T-cell (primary cell): ENCODE data around the gene PCDH9. TPM values are rescaled to one million over a fixed set of nuclear protein-coding genes. Genes with fewer than 3 reads are reported as not detected.

Experiments
- ATAC-seq, 4 experiments: fragments of 200-7000 bp in 3 of 4; fragments of 150-1000 bp in 1 of 4; cut with Tn5 transposase; replicated peaks in 1 of 4; 1 replicate in 3 of 4; 2 replicates in 1 of 4; pipeline ENCODE4 v1.10.0; 2021; ENCODE audit warnings: moderate library complexity in 3 of 4, mild to moderate bottlenecking in 2 of 4, moderate number of reproducible peaks in 1 of 4
- CTCF ChIA-PET, 2 donors: fragments of 300-600 bp; sonication (Branson Sonifier 250); formaldehyde crosslinking; loops; one replicate each; lab custom pipeline; 2022; ENCODE audit warnings: antibody characterized with exemption in 2 of 2; lab: Charles Lee
- POLR2A ChIA-PET, 2 donors: fragments of 300-600 bp; sonication (Branson Sonifier 250); formaldehyde crosslinking; loops; one replicate each; lab custom pipeline; 2022; ENCODE audit warnings: antibody characterized with exemption in 2 of 2; lab: Charles Lee
- DNase-seq, 35 experiments: peaks; one replicate each; pipeline versions ENCODE4 v3.0.0 to v3.0.0-alpha.2; 2013 to 2023
- H3K27ac ChIP-seq: one replicate; pipeline ENCODE4 v1.5.1; 2013; ENCODE audit warnings: low read length
- H3K27me3 ChIP-seq, 2 experiments: replicated peaks in 1 of 2; 1 replicate in 1 of 2; 2 replicates in 1 of 2; pipeline versions ENCODE4 v1.6.1 to v1.7.0; 2013; ENCODE audit warnings: low read length in 1 of 2, mixed read lengths in 1 of 2; ENCODE audit not compliant: control insufficient read depth in 2 of 2, insufficient read depth in 2 of 2; ENCODE audit errors: extremely low read depth in 1 of 2
- H3K36me3 ChIP-seq, 2 donors: 1 replicate in 1 of 2; 2 replicates in 1 of 2; pipeline versions ENCODE4 v1.6.1 to v1.7.0; 2013; ENCODE audit warnings: low read length in 1 of 2; ENCODE audit not compliant: control insufficient read depth in 2 of 2, insufficient read depth in 1 of 2; ENCODE audit errors: extremely low read depth in 1 of 2
- H3K4me1 ChIP-seq, 2 experiments: 1 replicate in 1 of 2; 2 replicates in 1 of 2; pipeline versions ENCODE4 v1.6.1 to v1.7.0; 2013; ENCODE audit warnings: low read length in 2 of 2, mixed read lengths in 1 of 2; ENCODE audit not compliant: insufficient read depth in 2 of 2, control insufficient read depth in 1 of 2; ENCODE audit errors: extremely low read depth in 1 of 2
- H3K4me3 ChIP-seq, 2 donors: 1 replicate in 1 of 2; 2 replicates in 1 of 2; pipeline versions ENCODE4 v1.5.1 to v1.7.0; 2013; ENCODE audit warnings: mild to moderate bottlenecking in 2 of 2, low read length in 1 of 2, moderate library complexity in 1 of 2; ENCODE audit not compliant: control insufficient read depth in 1 of 2; ENCODE audit errors: extremely low read depth in 1 of 2
- H3K9me3 ChIP-seq: 2 replicates; pipeline ENCODE4 v1.7.0; 2013
- H3K27ac Mint-ChIP-seq, 2 donors: one replicate each; pipeline ENCODE4 v1.8.0; 2020 to 2021; ENCODE audit warnings: mild to moderate bottlenecking in 2 of 2, mixed read lengths in 2 of 2
- H3K27me3 Mint-ChIP-seq, 2 donors: one replicate each; pipeline ENCODE4 v1.8.0; 2021 to 2022; ENCODE audit warnings: mixed read lengths in 2 of 2
- H3K36me3 Mint-ChIP-seq: one replicate; pipeline ENCODE4 v1.8.0; 2021; ENCODE audit warnings: mixed read lengths
- H3K4me1 Mint-ChIP-seq, 3 donors: one replicate each; pipeline ENCODE4 v1.8.0; 2020 to 2022; ENCODE audit warnings: mixed read lengths in 3 of 3, mild to moderate bottlenecking in 1 of 3
- H3K4me3 Mint-ChIP-seq, 3 donors: one replicate each; pipeline ENCODE4 v1.8.0; 2020 to 2022; ENCODE audit warnings: mild to moderate bottlenecking in 3 of 3, mixed read lengths in 3 of 3, moderate library complexity in 3 of 3
- H3K9me3 Mint-ChIP-seq, 3 donors: one replicate each; pipeline ENCODE4 v1.8.0; 2020 to 2022; ENCODE audit warnings: mixed read lengths in 3 of 3
- WGBS: methylation state at CpG from one replicate; pipeline ENCODE4 v1.1.5; 2013; ENCODE audit warnings: missing lambda C conversion rate; ENCODE audit not compliant: insufficient coverage; 5-methylcytosine and 5-hydroxymethylcytosine counted together
- total RNA-seq, 35 experiments: library from RNA in 6 of 35; stranded (reverse) in 6 of 35; fragments of 120-200 nt in 1 of 35; gene quantifications; one replicate each; pipeline versions ENCODE4 v1.2.1 to v1.2.4 and lab custom pipeline; 2013 to 2026

Gene PCDH9
- total RNA-seq, 5 donors from 2014 or later (not counting 1 experiment from before 2014, with no cell fraction given), result 0.38 to 1.3 (median 0.53) TPM

- ChIA-PET POLR2A (no interaction called here), CTCF (no interaction called here)
- Mint-ChIP-seq H3K27me3 (no peaks in the 10 kb centered on the region), H3K36me3 (no peaks in the 10 kb centered on the region), H3K27ac (no peak overlapping the region), H3K4me1 (no peaks in the 10 kb centered on the region), H3K9me3 (peaks cover 0 to 4% (median 0%) of the 10 kb centered on the region in 3 donors), H3K4me3 (no peak overlapping the region)
- Histone ChIP-seq H3K4me3 (no peak overlapping the region), H3K27ac (no peak overlapping the region), H3K9me3 (no peaks in the 10 kb centered on the region), H3K27me3 (no peaks in the 10 kb centered on the region), H3K36me3 (no peaks in the 10 kb centered on the region), H3K4me1 (no peaks in the 10 kb centered on the region)
- ATAC-seq, result no peak
- WGBS, result no CpG with 5 or more reads among the region's 2 CpGs
- DNase-seq, result no peak
These were observed 648.5 kb downstream of the PCDH9 start for GRCh38 chr13:66581675-66582074.

GRCh38 chr13:66578305-66578704 lies 651.8 kb downstream of the PCDH9 start:
- ATAC-seq, result no peak
- POLR2A ChIA-PET, result interaction anchor here in 1 of 2 donors (0.5 to 1.0 kb wide), 2 partner anchors 13 to 762 kb away, joined by 3 read pairs; no protein-coding TSS in a partner anchor

GRCh38 chr13:66577358-66577757 lies 652.8 kb downstream of the PCDH9 start:
- Mint-ChIP-seq H3K4me3 (no peak overlapping the region), H3K27ac (no peak overlapping the region), H3K4me1 (no peaks in the 10 kb centered on the region), H3K9me3 (peaks cover 4 to 22% (median 8%) of the 10 kb centered on the region in 3 donors), H3K36me3 (no peaks in the 10 kb centered on the region), H3K27me3 (no peaks in the 10 kb centered on the region)
- no CpG with 5 or more reads among the region's 2 CpGs for WGBS
- POLR2A ChIA-PET, result no interaction called here
- Histone ChIP-seq H3K4me3 (no peak overlapping the region), H3K36me3 (no peaks in the 10 kb centered on the region), H3K9me3 (no peaks in the 10 kb centered on the region), H3K27ac (no peak overlapping the region), H3K27me3 (no peaks in the 10 kb centered on the region), H3K4me1 (no peaks in the 10 kb centered on the region)
- DNase-seq (no peak), ATAC-seq (no peak)
- CTCF ChIA-PET, result no interaction called here

More at GRCh38 chr13:66578305-66578704, 651.8 kb downstream of the PCDH9 start:
- Mint-ChIP-seq H3K9me3 (peaks cover 4 to 18% (median 8%) of the 10 kb centered on the region in 3 donors), H3K27me3 (no peaks in the 10 kb centered on the region), H3K4me1 (no peaks in the 10 kb centered on the region), H3K36me3 (no peaks in the 10 kb centered on the region), H3K27ac (no peak overlapping the region), H3K4me3 (no peak overlapping the region)
- Histone ChIP-seq H3K4me1 (no peaks in the 10 kb centered on the region), H3K4me3 (no peak overlapping the region), H3K9me3 (no peaks in the 10 kb centered on the region), H3K36me3 (no peaks in the 10 kb centered on the region), H3K27me3 (no peaks in the 10 kb centered on the region), H3K27ac (no peak overlapping the region)
- WGBS, result no CpG with 5 or more reads among the region's 2 CpGs
- CTCF ChIA-PET, result no interaction called here
- DNase-seq, result no peak

GRCh38 chr13:66576381-66576780 lies 653.8 kb downstream of the PCDH9 start:
- peaks cover 4 to 23% (median 8%) of the 10 kb centered on the region in 3 donors for H3K9me3 Mint-ChIP-seq
- Histone ChIP-seq H3K36me3 (no peaks in the 10 kb centered on the region), H3K4me3 (no peak overlapping the region), H3K27me3 (no peaks in the 10 kb centered on the region), H3K9me3 (no peaks in the 10 kb centered on the region), H3K27ac (no peak overlapping the region), H3K4me1 (no peaks in the 10 kb centered on the region)
- no CpG with 5 or more reads among the region's 1 CpG for WGBS
- no peak overlapping the region for H3K27ac Mint-ChIP-seq
- no peaks in the 10 kb centered on the region for H3K36me3 Mint-ChIP-seq
- ChIA-PET POLR2A (interaction anchor here in 1 of 2 donors (0.7 kb wide), 1 partner anchor 19 kb away, joined by 4 read pairs; no protein-coding TSS in a partner anchor), CTCF (no interaction called here)
- DNase-seq (no peak), ATAC-seq (no peak)
- no peaks in the 10 kb centered on the region for H3K27me3 Mint-ChIP-seq
- no peaks in the 10 kb centered on the region for H3K4me1 Mint-ChIP-seq
- H3K4me3 Mint-ChIP-seq, result no peak overlapping the region

- ATAC-seq, result no peak
- Mint-ChIP-seq H3K9me3 (peaks cover 4 to 23% (median 8%) of the 10 kb centered on the region in 3 donors), H3K4me3 (no peak overlapping the region), H3K4me1 (no peaks in the 10 kb centered on the region), H3K36me3 (no peaks in the 10 kb centered on the region), H3K27ac (no peak overlapping the region), H3K27me3 (no peaks in the 10 kb centered on the region)
- Histone ChIP-seq H3K4me1 (no peaks in the 10 kb centered on the region), H3K27ac (no peak overlapping the region), H3K9me3 (no peaks in the 10 kb centered on the region), H3K36me3 (no peaks in the 10 kb centered on the region), H3K4me3 (no peak overlapping the region), H3K27me3 (no peaks in the 10 kb centered on the region)
- ChIA-PET POLR2A (no interaction called here), CTCF (no interaction called here)
- no peak for DNase-seq
- WGBS, result no CpG with 5 or more reads among the region's 6 CpGs
These were observed 655.5 kb downstream of the PCDH9 start for GRCh38 chr13:66574606-66575005.

- H3K4me1 ChIP-seq, result no peaks in the 10 kb centered on the region
- Mint-ChIP-seq H3K36me3 (no peaks in the 10 kb centered on the region), H3K27me3 (no peaks in the 10 kb centered on the region), H3K27ac (no peak overlapping the region), H3K4me1 (no peaks in the 10 kb centered on the region), H3K9me3 (peaks cover 4 to 10% (median 5%) of the 10 kb centered on the region in 3 donors), H3K4me3 (no peak overlapping the region)
- no peak overlapping the region for H3K4me3 ChIP-seq
- H3K9me3 ChIP-seq, result no peaks in the 10 kb centered on the region
- CTCF ChIA-PET, result no interaction called here
- H3K27ac ChIP-seq, result no peak overlapping the region
- no peaks in the 10 kb centered on the region for H3K36me3 ChIP-seq
- WGBS, result 80% methylated on average over 1 of the region's 5 CpGs
- DNase-seq (no peak), ATAC-seq (no peak)
- POLR2A ChIA-PET, result no interaction called here
- H3K27me3 ChIP-seq, result no peaks in the 10 kb centered on the region
These were observed 662.1 kb downstream of the PCDH9 start for GRCh38 chr13:66567899-66568612.
